Stomach (tissue), 9 donors: ENCODE data around the gene OR1Q1. TPM values are rescaled to one million over a fixed set of nuclear protein-coding genes. Genes with fewer than 3 reads are reported as not detected.

Experiments used
- DNase-seq, 2 donors: peaks; one replicate each; pipeline versions ENCODE4 v3.0.0 to v3.0.0-alpha.2; 2013 to 2019
- H3K27ac ChIP-seq, 5 donors: fragments of 200-600 bp in 4 of 5; sonication (generic) in 4 of 5; one replicate each; pipeline ENCODE4 v1.5.1; 2013 to 2019; ENCODE audit warnings: mild to moderate bottlenecking in 1 of 5, moderate library complexity in 1 of 5
- H3K27me3 ChIP-seq, 3 donors: fragments of 200-600 bp; sonication (generic); one replicate each; pipeline ENCODE4 v1.5.1; 2017 to 2019; ENCODE audit warnings: mixed run types in 1 of 3
- H3K36me3 ChIP-seq, 4 donors: fragments of 200-600 bp; sonication (generic); 1 replicate in 3 of 4; 2 replicates in 1 of 4; pipeline ENCODE4 v1.5.1; 2016 to 2019
- H3K4me1 ChIP-seq, 4 donors: fragments of 200-600 bp; sonication (generic); one replicate each; pipeline ENCODE4 v1.5.1; 2016 to 2019
- H3K4me3 ChIP-seq, 4 donors: fragments of 200-600 bp; sonication (generic) in 3 of 4; one replicate each; pipeline ENCODE4 v1.5.1; 2016 to 2019; ENCODE audit warnings: mild to moderate bottlenecking in 1 of 4
- H3K9me3 ChIP-seq, 4 donors: fragments of 200-600 bp; sonication (generic); one replicate each; pipeline ENCODE4 v1.5.1; 2016 to 2019
- EP300 ChIP-seq: sonication (generic); formaldehyde crosslinking; IDR thresholded peaks from one replicate; pipeline ENCODE4 v1.6.1; 2017; ENCODE audit warnings: antibody characterized with exemption
- POLR2A ChIP-seq, 4 donors: fragments of 450-650 bp; IDR thresholded peaks; one replicate each; pipeline ENCODE4 v1.6.1; 2016; ENCODE audit warnings: antibody characterized with exemption in 4 of 4, control low read depth in 2 of 4, mild to moderate bottlenecking in 1 of 4, moderate library complexity in 1 of 4
- POLR2AphosphoS5 ChIP-seq, 3 donors: sonication (generic); formaldehyde crosslinking; IDR thresholded peaks; one replicate each; pipeline ENCODE4 v1.6.1; 2016; ENCODE audit warnings: antibody characterized with exemption in 3 of 3
- WGBS, 5 donors: extraction: QIAGEN DNeasy Blood & Tissue Kit in 3 of 5; methylation state at CpG; one replicate each; pipeline versions ENCODE4 v1.1.5 to v1.1.7; 2013 to 2018; 5-methylcytosine and 5-hydroxymethylcytosine counted together
- intact Hi-C: fragments of 100-400 bp; cut with DNase I; formaldehyde crosslinking; loops from one replicate; pipeline ENCODE4 v1.15.1; 2023; ENCODE audit warnings: low total_unique reads
- polyA plus RNA-seq, 3 donors: library from polyadenylated mRNA; stranded (reverse); fragments of 200-250 nt; gene quantifications; one replicate each; pipeline ENCODE4 v1.2.3, GENCODE V29; 2013
- total RNA-seq, 5 donors: library from RNA; depleted of rRNA; stranded (reverse); fragments of >200 nt; gene quantifications; one replicate each; pipeline versions ENCODE4 v1.1.0 to v1.2.3, GENCODE V29; 2014 to 2016
- TF ChIP-seq, protein P1 (sequence below), 7 experiments: fragments of 450-650 bp in 4 of 7; fragments of 200-600 bp in 3 of 7; sonication (generic) in 3 of 7; IDR thresholded peaks; one replicate each; pipeline ENCODE4 v1.5.1; 2016 to 2019; ENCODE audit warnings: antibody characterized with exemption in 7 of 7, control low read depth in 2 of 7, mild to moderate bottlenecking in 1 of 7
- donor health status: healthy with polysubstance abuse.
- donor health status: Bipolar disorder and iron deficiency.
- donor health status: healthy.

Gene OR1Q1
- total and polyA plus RNA-seq, 8 donors: not detected

DNA sequence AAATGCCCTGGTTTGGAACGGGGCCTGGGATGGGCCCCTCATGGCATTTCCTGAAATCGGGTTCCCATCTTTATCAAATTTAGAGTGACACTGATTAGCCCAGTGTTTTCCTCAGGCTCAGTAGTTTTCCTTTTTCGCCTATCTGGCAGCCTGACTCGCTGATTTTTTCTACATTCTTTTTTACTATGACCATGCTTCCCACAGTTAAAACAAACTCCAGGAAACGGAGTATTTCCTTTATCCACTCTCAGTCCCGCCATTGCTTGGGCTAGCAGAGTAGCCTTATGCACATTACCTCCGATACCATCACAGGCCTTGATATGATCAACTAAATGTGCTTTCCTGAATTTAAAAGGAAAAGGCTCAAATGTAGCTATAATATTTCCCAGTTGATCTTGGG is 5.5 kb downstream of the OR1Q1 start:
- intact Hi-C loops: no loop called here
- Histone ChIP-seq H3K4me3 (no peak overlapping the region), H3K27ac (no peak overlapping the region), H3K9me3 (peaks cover 0 to 16% (median 2%) of the 10 kb centered on the region in 4 donors), H3K36me3 (no peaks in the 10 kb centered on the region), H3K4me1 (no peaks in the 10 kb centered on the region), H3K27me3 (no peaks in the 10 kb centered on the region)
- TF ChIP-seq POLR2AphosphoS5 (IDR thresholded peaks at IDR 0.05): no peak
- TF ChIP-seq, protein P1, sequence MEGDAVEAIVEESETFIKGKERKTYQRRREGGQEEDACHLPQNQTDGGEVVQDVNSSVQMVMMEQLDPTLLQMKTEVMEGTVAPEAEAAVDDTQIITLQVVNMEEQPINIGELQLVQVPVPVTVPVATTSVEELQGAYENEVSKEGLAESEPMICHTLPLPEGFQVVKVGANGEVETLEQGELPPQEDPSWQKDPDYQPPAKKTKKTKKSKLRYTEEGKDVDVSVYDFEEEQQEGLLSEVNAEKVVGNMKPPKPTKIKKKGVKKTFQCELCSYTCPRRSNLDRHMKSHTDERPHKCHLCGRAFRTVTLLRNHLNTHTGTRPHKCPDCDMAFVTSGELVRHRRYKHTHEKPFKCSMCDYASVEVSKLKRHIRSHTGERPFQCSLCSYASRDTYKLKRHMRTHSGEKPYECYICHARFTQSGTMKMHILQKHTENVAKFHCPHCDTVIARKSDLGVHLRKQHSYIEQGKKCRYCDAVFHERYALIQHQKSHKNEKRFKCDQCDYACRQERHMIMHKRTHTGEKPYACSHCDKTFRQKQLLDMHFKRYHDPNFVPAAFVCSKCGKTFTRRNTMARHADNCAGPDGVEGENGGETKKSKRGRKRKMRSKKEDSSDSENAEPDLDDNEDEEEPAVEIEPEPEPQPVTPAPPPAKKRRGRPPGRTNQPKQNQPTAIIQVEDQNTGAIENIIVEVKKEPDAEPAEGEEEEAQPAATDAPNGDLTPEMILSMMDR (IDR thresholded peaks at IDR 0.05): no peak
- no peak for TF ChIP-seq EP300
- TF ChIP-seq POLR2A (IDR thresholded peaks at IDR 0.05): no peak
- DNase-seq: no peak
- 59 to 77% (median 70%) methylated on average over 7 of the region's 7 CpGs for WGBS, 5 donors

DNA sequence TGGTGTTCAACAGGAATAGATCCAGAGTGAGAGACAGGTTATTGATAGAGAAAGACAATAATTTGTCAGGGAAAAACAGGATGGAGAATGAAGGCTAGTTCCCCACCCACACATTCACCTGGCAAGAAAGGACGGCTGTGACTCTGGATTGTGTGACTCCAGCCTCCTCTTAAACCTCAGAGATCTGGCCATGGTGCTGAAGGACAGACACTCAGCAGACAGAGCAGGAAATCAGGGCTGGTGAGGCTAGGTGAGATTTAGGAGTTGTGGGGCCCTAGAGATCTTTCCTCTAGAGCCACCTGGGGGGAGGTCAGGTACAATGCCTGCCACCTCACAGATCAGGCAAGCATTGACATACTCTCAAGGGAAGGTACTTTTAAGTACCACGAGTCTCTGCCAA is 27.7 kb downstream of the OR1Q1 start:
- Histone ChIP-seq H3K27ac (no peak overlapping the region), H3K9me3 (peaks cover 0 to 24% (median 13%) of the 10 kb centered on the region in 4 donors), H3K4me1 (no peaks in the 10 kb centered on the region), H3K27me3 (no peaks in the 10 kb centered on the region), H3K36me3 (no peaks in the 10 kb centered on the region), H3K4me3 (no peak overlapping the region)
- WGBS, 5 donors: 27 to 49% (median 31%) methylated on average over 2 of the region's 2 CpGs
- no peak for TF ChIP-seq POLR2AphosphoS5 (IDR thresholded peaks at IDR 0.05)
- TF ChIP-seq POLR2A (IDR thresholded peaks at IDR 0.05): no peak
- no peak for TF ChIP-seq EP300
- TF ChIP-seq, protein P1 (IDR thresholded peaks at IDR 0.05): no peak
- intact Hi-C loops: no loop called here
- peak in 1 of 2 donors; percentile 4 for DNase-seq

DNA sequence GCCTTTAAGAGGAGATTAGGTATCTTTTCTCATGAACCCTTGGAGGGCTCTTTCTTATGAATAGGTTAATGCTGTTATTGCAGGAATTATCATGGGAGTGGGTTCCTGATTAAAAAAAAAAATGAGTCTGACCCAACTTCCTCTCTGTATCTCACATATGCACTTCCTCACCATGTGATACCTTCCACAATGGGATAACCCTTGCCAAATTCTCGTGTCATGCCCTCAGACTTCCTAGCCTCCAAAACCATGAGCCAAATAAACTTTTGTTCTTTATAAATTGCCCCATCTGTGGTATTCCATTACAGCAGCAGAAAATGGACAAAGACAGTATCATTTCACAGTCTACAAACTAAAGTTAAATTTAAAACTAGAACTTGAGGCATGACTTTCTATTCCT is 41.8 kb downstream of the OR1Q1 start:
- Histone ChIP-seq H3K27me3 (no peaks in the 10 kb centered on the region), H3K36me3 (no peaks in the 10 kb centered on the region), H3K4me3 (no peak overlapping the region), H3K27ac (no peak overlapping the region), H3K4me1 (no peaks in the 10 kb centered on the region), H3K9me3 (no peaks in the 10 kb centered on the region)
- WGBS, 5 donors: 26 to 46% (median 41%) methylated on average over 1 of the region's 1 CpG
- peak in 1 of 2 donors; percentile 28 for DNase-seq
- intact Hi-C loops: no loop called here
- TF ChIP-seq POLR2AphosphoS5 (IDR thresholded peaks at IDR 0.05) (no peak), POLR2A (IDR thresholded peaks at IDR 0.05) (no peak), EP300 (no peak)
- TF ChIP-seq, protein P1 (IDR thresholded peaks at IDR 0.05): no peak

DNA sequence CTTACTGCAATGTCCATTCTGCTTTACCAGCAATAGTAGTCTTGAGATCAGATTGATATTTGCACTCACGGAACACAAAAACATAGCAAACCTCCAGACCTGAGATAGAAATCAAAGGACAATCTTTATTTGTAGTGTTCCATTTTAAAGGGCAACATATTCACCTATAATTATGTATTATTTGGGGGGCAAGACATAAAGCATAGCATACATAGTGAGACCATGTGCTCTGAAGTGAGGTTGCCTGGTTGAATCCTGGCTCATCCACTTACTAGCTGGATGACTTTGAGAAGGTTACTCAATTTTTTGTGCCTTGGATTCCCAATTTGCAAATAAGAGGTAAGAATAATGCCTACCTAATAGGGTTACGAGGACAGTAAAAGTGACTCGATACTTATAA is 43.0 kb downstream of the OR1Q1 start, which contains the start of gene OR1B1:
TSS of gene OR1B1 (minus strand) at position 101 of the 400 bp plus-strand sequence.
- intact Hi-C loops: no loop called here
- no peak within 1 kb of the TSS for H3K27ac ChIP-seq
- 89 to 90% (median 90%) methylated on average over 3 of the region's 3 CpGs for WGBS, 5 donors
- DNase-seq: no peak
- H3K4me1 ChIP-seq: no peaks in the 10 kb centered on the region
- no peaks in the 10 kb centered on the region for H3K36me3 ChIP-seq
- no peaks in the 10 kb centered on the region for H3K27me3 ChIP-seq
- TF ChIP-seq POLR2A (IDR thresholded peaks at IDR 0.05) (no peak), EP300 (no peak), POLR2AphosphoS5 (IDR thresholded peaks at IDR 0.05) (no peak)
- TF ChIP-seq, protein P1 (IDR thresholded peaks at IDR 0.05): no peak
- H3K4me3 ChIP-seq: no peak within 1 kb of the TSS
- H3K9me3 ChIP-seq: no peaks in the 10 kb centered on the region
